ENCODE data around the gene HLA-B. TPM values are rescaled to one million over a fixed set of nuclear protein-coding genes. Genes with fewer than 3 reads are reported as not detected.
"Not testable (repeated sequence)": the region's sequence is repeated elsewhere in the genome, so short reads cannot be mapped to it uniquely, and the experiment has no call there.

Gene HLA-B
- total RNA-seq, 1 donor from 2014 or later = 208 TPM

GRCh38 chr6:31383149-31383548 lies 26.2 kb upstream of the HLA-B start:
- peak; percentile 63 for DNase-seq (ENCODE audit: low read depth)

- DNase-seq (ENCODE audit: low read depth) = no peak
Measured at GRCh38 chr6:31381666-31382065, 24.7 kb upstream of the HLA-B start.

DNA sequence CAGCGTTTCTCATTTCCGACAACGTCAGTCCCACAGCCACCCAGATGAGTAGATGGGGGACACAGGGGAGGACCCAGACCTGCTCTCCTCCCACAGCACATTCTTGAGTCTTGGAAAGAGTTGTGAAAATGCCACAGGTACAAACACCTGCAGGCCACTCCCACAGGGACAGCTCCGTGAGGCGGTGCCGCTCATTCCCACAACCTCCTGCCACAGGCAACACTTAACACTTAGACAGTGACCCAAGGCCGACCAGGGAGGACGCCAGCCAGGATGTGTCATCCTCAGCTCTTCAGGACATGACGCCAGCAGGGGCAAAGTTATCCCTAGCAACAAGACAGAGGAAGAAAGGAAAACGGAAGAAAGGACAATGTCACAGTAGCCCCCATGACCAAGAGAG lies 22.9 kb upstream of the HLA-B start:
- no peak for DNase-seq (ENCODE audit: low read depth)

- no peak for DNase-seq (ENCODE audit: low read depth)
Measured at GRCh38 chr6:31378721-31379103, 21.7 kb upstream of the HLA-B start.

DNA sequence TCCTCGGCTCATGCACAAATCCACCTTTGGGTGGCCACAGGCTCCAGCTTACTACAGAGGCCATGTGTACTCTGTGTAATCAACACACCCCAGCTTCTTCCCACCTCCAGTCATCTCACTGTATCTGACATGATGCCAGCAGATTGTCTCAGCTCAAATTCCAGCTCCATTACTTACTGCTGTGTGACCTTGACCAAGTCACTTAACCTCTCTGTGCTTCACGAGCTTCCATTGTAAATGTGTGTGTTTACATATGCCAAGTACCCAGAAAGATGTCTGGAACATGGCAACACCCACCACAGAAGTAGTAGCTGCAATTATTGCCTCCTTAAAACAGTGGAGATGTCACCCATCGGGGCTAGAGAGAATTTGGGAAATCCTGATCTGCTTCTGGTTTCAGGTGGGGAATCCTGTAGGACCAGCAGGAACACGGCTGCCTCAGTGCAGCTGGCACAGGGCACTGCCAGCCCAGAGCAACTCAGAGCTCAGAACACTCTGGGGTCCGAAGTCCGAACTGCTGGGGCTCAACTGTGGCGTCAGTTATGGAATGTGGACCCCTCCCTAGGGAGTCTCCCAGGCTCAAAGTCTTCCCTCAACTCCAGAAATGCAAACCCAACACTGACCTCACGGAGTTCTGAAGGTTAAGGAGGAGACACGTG lies 21.2 kb upstream of the HLA-B start:
- DNase-seq (ENCODE audit: low read depth) = no peak

DNA sequence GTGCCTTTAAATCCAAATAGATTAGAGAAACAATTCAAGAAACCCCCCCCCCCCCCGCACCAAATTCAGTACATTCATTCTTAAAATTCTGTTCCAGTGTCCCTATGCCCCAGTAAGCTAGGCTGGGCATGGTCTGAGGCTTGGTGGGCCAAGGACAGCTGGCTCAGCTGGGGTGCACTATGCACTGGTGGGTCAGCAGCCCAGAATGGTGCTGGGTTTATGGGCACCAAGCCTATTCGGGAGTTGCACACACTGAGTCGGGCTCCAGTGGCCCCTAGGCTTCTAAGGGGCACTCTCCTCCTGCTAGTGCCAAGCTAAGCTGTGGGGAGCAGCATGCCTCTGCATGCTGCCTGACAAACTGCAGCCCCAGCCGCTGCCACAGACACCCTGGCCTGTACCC lies 20.1 kb upstream of the HLA-B start:
- DNase-seq (ENCODE audit: low read depth) = no peak

DNA sequence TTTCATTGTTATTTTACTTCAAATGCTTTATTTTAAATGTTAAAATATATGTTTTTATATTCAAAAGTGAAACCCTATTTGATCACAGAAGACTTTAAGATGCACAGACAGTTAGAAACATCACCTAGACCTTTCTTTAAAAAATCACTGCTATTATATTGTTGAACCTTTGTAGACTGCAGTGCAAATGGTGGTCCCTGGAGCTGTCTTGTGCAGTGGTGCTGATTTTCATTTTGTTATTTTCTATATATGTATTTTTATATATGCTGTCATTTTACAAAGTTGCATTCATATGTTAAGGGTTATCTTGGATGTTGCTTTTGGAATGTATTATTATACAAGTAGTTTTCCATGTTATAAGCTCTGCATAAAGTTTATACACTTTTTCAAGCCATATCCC lies 18.7 kb upstream of the HLA-B start:
- DNase-seq (ENCODE audit: low read depth) = no peak

- DNase-seq (ENCODE audit: low read depth) = not testable (repeated sequence)
Measured at GRCh38 chr6:31374118-31374517, 17.1 kb upstream of the HLA-B start.

- peak; percentile 35 for DNase-seq (ENCODE audit: low read depth)
Measured at GRCh38 chr6:31368461-31368860, 11.5 kb upstream of the HLA-B start.

- DNase-seq (ENCODE audit: low read depth) = peak; percentile 81
Measured at GRCh38 chr6:31366693-31367470, 9.9 kb upstream of the HLA-B start.

GRCh38 chr6:31365864-31366263 lies 8.9 kb upstream of the HLA-B start:
- DNase-seq (ENCODE audit: low read depth) = no peak

- peak; percentile 24 for DNase-seq (ENCODE audit: low read depth)
Measured at GRCh38 chr6:31363811-31364210, 6.8 kb upstream of the HLA-B start.

- no peak for DNase-seq (ENCODE audit: low read depth)
Measured at GRCh38 chr6:31362751-31363150, 5.8 kb upstream of the HLA-B start.

DNA sequence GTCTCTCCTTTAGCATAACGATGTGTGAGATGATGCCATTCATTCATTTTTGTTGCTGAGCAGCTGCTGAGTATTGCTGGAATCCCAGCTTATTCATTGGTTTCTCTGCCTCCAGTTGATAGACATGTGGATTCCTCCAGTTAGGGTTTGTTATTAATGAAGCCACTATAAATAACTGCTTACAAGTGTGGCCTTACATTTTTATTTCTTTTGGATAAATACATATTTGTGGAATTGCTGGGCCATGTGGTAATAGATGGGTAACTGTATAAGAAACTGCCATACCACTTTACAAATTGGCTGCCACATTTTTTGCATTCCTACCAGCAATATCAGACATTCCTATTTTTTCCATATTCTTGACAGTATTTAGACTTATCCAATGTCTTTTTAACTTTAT lies 2.6 kb upstream of the HLA-B start:
- no peak for DNase-seq (ENCODE audit: low read depth)

DNA sequence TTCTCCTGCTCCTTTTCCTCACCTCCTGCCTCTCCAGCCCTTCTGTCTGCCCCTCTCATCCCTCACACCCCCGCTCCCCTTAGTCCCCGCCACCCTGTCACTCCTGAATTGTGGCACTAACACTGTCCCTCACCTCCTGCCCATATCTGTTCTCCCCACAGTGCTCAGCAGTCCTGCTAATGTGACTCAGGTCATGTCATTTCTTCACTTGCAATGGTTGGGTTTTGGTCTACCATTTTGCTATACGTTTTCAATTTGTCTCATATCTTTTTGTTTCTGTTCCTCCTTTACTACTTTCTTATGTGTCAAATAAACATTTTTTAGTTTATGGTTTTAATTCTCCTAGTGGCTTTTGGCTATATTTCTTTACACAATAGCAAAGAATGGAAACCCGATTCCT lies 1.3 kb upstream of the HLA-B start:
- DNase-seq (ENCODE audit: low read depth) = no peak

GRCh38 chr6:31357886-31358285 lies 907 bp upstream of the HLA-B start:
- no peak for DNase-seq (ENCODE audit: low read depth)

GRCh38 chr6:31356216-31356945 lies 598 bp downstream of the HLA-B start:
- DNase-seq (ENCODE audit: low read depth) = no peak

DNA sequence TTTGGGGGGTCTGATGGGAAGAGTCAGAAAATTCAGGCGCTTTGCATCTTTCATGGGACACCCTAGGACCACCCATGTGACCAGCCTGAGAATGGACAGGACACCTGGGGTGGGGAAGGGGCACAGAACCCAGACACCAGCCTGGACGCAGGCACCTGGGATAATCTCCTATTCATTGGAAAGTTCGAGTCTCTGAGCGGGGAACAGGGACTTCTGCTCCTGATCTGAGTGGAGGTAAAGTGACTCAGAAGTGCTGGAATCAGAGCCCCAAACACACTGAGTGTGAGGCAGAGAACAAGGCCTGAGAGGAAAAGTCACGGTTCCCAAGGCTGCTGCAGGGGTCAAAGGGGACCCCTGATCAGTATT lies 1.4 kb downstream of the HLA-B start:
- DNase-seq (ENCODE audit: low read depth) = no peak

GRCh38 chr6:31354864-31355582 lies 2.0 kb downstream of the HLA-B start:
- DNase-seq (ENCODE audit: low read depth) = no peak

GRCh38 chr6:31354158-31354863 lies 2.7 kb downstream of the HLA-B start:
- DNase-seq (ENCODE audit: low read depth) = no peak

DNA sequence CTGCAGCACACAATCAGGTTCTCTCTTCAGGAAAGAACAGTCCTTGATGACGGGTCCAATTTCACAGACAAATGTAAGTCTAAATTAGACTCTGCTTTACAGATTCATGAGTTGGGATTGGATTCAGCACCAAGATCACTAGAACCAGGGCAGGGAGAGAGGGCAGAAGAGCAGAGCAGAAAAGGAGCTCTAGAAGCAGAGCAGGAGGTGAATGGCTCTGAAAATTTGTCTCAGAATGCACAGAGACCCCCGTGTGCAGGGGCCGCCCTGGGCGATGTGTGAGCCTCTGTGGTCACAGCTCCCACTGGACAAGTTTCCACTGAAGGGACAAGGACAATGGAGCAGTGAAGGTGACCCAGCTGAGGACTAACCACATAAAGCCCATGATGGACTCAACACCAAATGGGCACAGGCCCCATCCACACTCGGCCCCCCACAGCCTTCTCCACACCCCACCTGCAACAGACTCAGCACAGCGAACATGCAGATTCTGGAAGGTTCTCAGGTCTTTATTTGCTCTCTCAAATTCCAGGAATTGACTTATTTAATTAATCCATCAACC lies 3.5 kb downstream of the HLA-B start:
- DNase-seq (ENCODE audit: low read depth) = no peak

Measured in renal cortical epithelial cell (primary cell).